COR-L47 (cell line): ENCODE results near the gene HOXA6.

Experiments used
- DNase-seq: peaks from one replicate; lab custom pipeline; 2025; lab: John Stamatoyannopoulos, UW

HOXA6 gene

GRCh38 chr7:27172823-27173510 lies 25.4 kb upstream of the HOXA6 start:
- DNase-seq: peak; percentile 74

GRCh38 chr7:27172315-27172774 lies 24.8 kb upstream of the HOXA6 start:
- no peak for DNase-seq

- peak; percentile 50 for DNase-seq
These were observed 24.2 kb upstream of the HOXA6 start for GRCh38 chr7:27171637-27172314.

- no peak for DNase-seq
These were observed 23.7 kb upstream of the HOXA6 start for GRCh38 chr7:27171325-27171636.

GRCh38 chr7:27170426-27171324 lies 23.1 kb upstream of the HOXA6 start:
- DNase-seq: no peak

GRCh38 chr7:27169658-27170425 lies 22.3 kb upstream of the HOXA6 start:
- DNase-seq: peak; percentile 85

GRCh38 chr7:27168265-27168947 lies 20.8 kb upstream of the HOXA6 start:
- peak; percentile 85 for DNase-seq

GRCh38 chr7:27167916-27168264 lies 20.3 kb upstream of the HOXA6 start:
- no peak for DNase-seq

- peak; percentile 22 for DNase-seq
These were observed 19.2 kb upstream of the HOXA6 start for GRCh38 chr7:27166531-27167505.

- no peak for DNase-seq
These were observed 18.5 kb upstream of the HOXA6 start for GRCh38 chr7:27165996-27166530.

GRCh38 chr7:27165089-27165995 lies 17.8 kb upstream of the HOXA6 start, which contains the start of gene HOXA9:
HOXA9 (minus strand) TSS chr7:27165537; CDS start chr7:27165457, 80 bp downstream.
- no peak for DNase-seq

GRCh38 chr7:27164367-27165088 lies 17.0 kb upstream of the HOXA6 start:
- no peak for DNase-seq

GRCh38 chr7:27164045-27164366 lies 16.4 kb upstream of the HOXA6 start:
- no peak for DNase-seq

GRCh38 chr7:27163288-27164044 lies 15.9 kb upstream of the HOXA6 start:
- DNase-seq: no peak

GRCh38 chr7:27162561-27163287 lies 15.2 kb upstream of the HOXA6 start:
- no peak for DNase-seq

GRCh38 chr7:27161721-27162560 lies 14.4 kb upstream of the HOXA6 start:
- no peak for DNase-seq
